Neuron (in vitro differentiated cells): Measurements from ENCODE around the gene LAMB4.
"Not testable (repeated sequence)": the region's sequence is repeated elsewhere in the genome, so short reads cannot be mapped to it uniquely, and the experiment has no call there.

Experiments
- H2AFZ ChIP-seq: one replicate; pipeline ENCODE4 v1.6.1; 2013; ENCODE audit warnings: low read depth, mild to moderate bottlenecking, inconsistent platforms, low read length, moderate library complexity
- H3K27me3 ChIP-seq: one replicate; pipeline ENCODE4 v1.6.1; 2013; ENCODE audit warnings: low read length; ENCODE audit not compliant: insufficient read depth
- H3K36me3 ChIP-seq: one replicate; pipeline ENCODE4 v1.6.1; 2013; ENCODE audit warnings: low read length; ENCODE audit not compliant: insufficient read depth
- H3K4me1 ChIP-seq: one replicate; pipeline ENCODE4 v1.6.1; 2013; ENCODE audit warnings: low read length; ENCODE audit not compliant: insufficient read depth
- H3K4me3 ChIP-seq: 2 replicates; pipeline ENCODE4 v1.5.1; 2013; ENCODE audit warnings: mild to moderate bottlenecking, low read length, moderate library complexity
- H3K9me3 ChIP-seq: one replicate; pipeline ENCODE4 v1.6.1; 2013; ENCODE audit warnings: low read length

LAMB4 gene

DNA sequence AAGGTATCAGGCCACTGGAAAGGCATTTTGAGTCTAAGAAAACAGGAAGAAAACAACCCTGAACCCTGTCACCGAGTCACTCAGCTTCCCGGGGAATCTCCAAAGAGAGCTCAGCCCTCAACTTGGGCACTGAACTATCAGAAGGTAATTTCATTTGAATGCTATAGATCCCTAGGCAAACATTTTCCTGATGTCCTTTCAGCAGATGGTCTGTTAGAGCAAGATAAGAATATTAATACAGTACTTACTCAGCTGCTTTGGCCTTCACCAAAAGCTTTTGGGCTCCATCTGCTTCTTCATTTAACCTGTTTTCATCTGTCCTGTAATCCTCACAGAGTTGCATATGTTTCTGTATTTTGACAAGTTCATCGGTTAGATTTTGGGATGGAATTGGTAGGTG, 93.0 kb downstream of the LAMB4 start:
- Histone ChIP-seq H3K4me3 (no peak overlapping the region), H3K4me1 (no peaks in the 10 kb centered on the region), H3K9me3 (no peaks in the 10 kb centered on the region), H3K27me3 (no peaks in the 10 kb centered on the region), H3K36me3 (no peaks in the 10 kb centered on the region), H2AFZ (no peak overlapping the region)

- H2AFZ ChIP-seq = no peak overlapping the region
- H3K4me1 ChIP-seq = no peaks in the 10 kb centered on the region
- no peaks in the 10 kb centered on the region for H3K9me3 ChIP-seq
- no peak overlapping the region for H3K4me3 ChIP-seq
- no peaks in the 10 kb centered on the region for H3K27me3 ChIP-seq
- no peaks in the 10 kb centered on the region for H3K36me3 ChIP-seq
Observed at GRCh38 chr7:108034586-108034985, 95.6 kb downstream of the LAMB4 start.

GRCh38 chr7:108033776-108034497, 96.2 kb downstream of the LAMB4 start:
- Histone ChIP-seq H3K4me3 (no peak overlapping the region), H3K9me3 (no peaks in the 10 kb centered on the region)

DNA sequence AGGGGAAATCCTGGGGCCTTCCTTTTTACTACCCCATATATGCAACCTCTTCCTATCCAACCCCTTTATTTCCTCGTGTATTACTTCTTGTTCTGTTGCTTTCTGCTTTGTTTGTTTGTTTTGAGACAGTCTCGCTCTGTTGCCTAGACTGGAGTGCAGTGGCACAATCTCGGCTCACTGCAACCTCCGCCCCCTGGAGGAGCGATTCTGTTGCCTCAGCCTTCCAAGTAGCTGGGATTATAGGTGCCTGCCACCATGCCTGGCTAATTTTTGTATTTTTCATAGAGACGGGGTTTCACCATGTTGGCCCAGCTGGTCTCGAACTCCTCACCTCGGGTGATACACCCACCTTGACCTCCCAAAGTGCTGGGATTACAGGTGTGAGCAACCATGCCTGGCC, 96.9 kb downstream of the LAMB4 start:
- H2AFZ ChIP-seq, H3K9me3 ChIP-seq, H3K27me3 ChIP-seq, H3K4me1 ChIP-seq, H3K36me3 ChIP-seq, H3K4me3 ChIP-seq: not testable (repeated sequence)

More at GRCh38 chr7:108033776-108034497, 96.2 kb downstream of the LAMB4 start:
- no peaks in the 10 kb centered on the region for H3K27me3 ChIP-seq
- no peak overlapping the region for H2AFZ ChIP-seq
- no peaks in the 10 kb centered on the region for H3K4me1 ChIP-seq
- H3K36me3 ChIP-seq = no peaks in the 10 kb centered on the region

- H3K4me3 ChIP-seq = no peak overlapping the region
- no peaks in the 10 kb centered on the region for H3K36me3 ChIP-seq
- no peaks in the 10 kb centered on the region for H3K4me1 ChIP-seq
- H3K9me3 ChIP-seq = no peaks in the 10 kb centered on the region
- H3K27me3 ChIP-seq = no peaks in the 10 kb centered on the region
- no peak overlapping the region for H2AFZ ChIP-seq
Observed at GRCh38 chr7:108030516-108030915, 99.6 kb downstream of the LAMB4 start.

GRCh38 chr7:108029034-108029433, 101.1 kb downstream of the LAMB4 start:
- Histone ChIP-seq H3K4me3 (no peak overlapping the region), H2AFZ (no peak overlapping the region), H3K27me3 (no peaks in the 10 kb centered on the region), H3K36me3 (no peaks in the 10 kb centered on the region), H3K4me1 (no peaks in the 10 kb centered on the region), H3K9me3 (no peaks in the 10 kb centered on the region)

GRCh38 chr7:108028111-108028510, 102.0 kb downstream of the LAMB4 start:
- Histone ChIP-seq H2AFZ (no peak overlapping the region), H3K4me1 (no peaks in the 10 kb centered on the region), H3K4me3 (no peak overlapping the region), H3K36me3 (no peaks in the 10 kb centered on the region), H3K9me3 (no peaks in the 10 kb centered on the region), H3K27me3 (no peaks in the 10 kb centered on the region)

GRCh38 chr7:108027239-108027638, 102.9 kb downstream of the LAMB4 start:
- H3K36me3 ChIP-seq = no peaks in the 10 kb centered on the region
- H3K4me3 ChIP-seq = no peak overlapping the region
- no peak overlapping the region for H2AFZ ChIP-seq
- no peaks in the 10 kb centered on the region for H3K27me3 ChIP-seq
- H3K4me1 ChIP-seq = no peaks in the 10 kb centered on the region
- H3K9me3 ChIP-seq = no peaks in the 10 kb centered on the region

DNA sequence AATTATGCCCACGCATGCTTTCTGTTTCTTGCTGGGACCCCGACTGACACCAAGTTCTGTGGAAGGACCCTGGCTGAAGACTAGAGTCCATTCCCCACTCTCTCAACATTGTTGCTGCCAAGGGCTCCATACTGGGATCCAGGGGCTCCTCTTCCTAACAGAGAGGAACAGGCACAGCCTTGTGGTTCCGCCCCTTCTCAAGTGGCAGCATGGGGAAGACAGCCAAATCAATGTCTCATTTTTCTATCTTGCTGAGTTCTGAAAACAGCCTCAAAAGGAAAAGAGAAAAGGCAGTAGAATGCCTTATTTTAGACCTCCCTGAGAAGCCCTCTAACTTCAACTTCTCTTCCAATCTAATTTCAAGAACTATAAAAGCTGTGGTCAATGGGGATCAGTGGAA, 103.5 kb downstream of the LAMB4 start:
- no peaks in the 10 kb centered on the region for H3K4me1 ChIP-seq
- no peaks in the 10 kb centered on the region for H3K27me3 ChIP-seq
- H3K4me3 ChIP-seq = no peak overlapping the region
- no peaks in the 10 kb centered on the region for H3K9me3 ChIP-seq
- H2AFZ ChIP-seq = no peak overlapping the region
- H3K36me3 ChIP-seq = no peaks in the 10 kb centered on the region

GRCh38 chr7:108026116-108026515, 104.0 kb downstream of the LAMB4 start:
- H3K9me3 ChIP-seq = no peaks in the 10 kb centered on the region
- no peaks in the 10 kb centered on the region for H3K36me3 ChIP-seq
- no peak overlapping the region for H2AFZ ChIP-seq
- no peak overlapping the region for H3K4me3 ChIP-seq
- no peaks in the 10 kb centered on the region for H3K27me3 ChIP-seq
- no peaks in the 10 kb centered on the region for H3K4me1 ChIP-seq

GRCh38 chr7:108024538-108024937, 105.6 kb downstream of the LAMB4 start:
- H3K9me3 ChIP-seq = no peaks in the 10 kb centered on the region
- H2AFZ ChIP-seq = no peak overlapping the region
- no peaks in the 10 kb centered on the region for H3K4me1 ChIP-seq
- no peak overlapping the region for H3K4me3 ChIP-seq
- no peaks in the 10 kb centered on the region for H3K36me3 ChIP-seq
- H3K27me3 ChIP-seq = no peaks in the 10 kb centered on the region

- Histone ChIP-seq H3K4me1 (no peaks in the 10 kb centered on the region), H3K27me3 (no peaks in the 10 kb centered on the region), H2AFZ (no peak overlapping the region), H3K4me3 (no peak overlapping the region), H3K36me3 (no peaks in the 10 kb centered on the region), H3K9me3 (no peaks in the 10 kb centered on the region)
Observed at GRCh38 chr7:108020585-108020984, 109.6 kb downstream of the LAMB4 start.

- no peaks in the 10 kb centered on the region for H3K36me3 ChIP-seq
- no peaks in the 10 kb centered on the region for H3K4me1 ChIP-seq
- no peaks in the 10 kb centered on the region for H3K9me3 ChIP-seq
- no peaks in the 10 kb centered on the region for H3K27me3 ChIP-seq
- no peak overlapping the region for H3K4me3 ChIP-seq
- no peak overlapping the region for H2AFZ ChIP-seq
Observed at GRCh38 chr7:108018668-108019067, 111.5 kb downstream of the LAMB4 start.

DNA sequence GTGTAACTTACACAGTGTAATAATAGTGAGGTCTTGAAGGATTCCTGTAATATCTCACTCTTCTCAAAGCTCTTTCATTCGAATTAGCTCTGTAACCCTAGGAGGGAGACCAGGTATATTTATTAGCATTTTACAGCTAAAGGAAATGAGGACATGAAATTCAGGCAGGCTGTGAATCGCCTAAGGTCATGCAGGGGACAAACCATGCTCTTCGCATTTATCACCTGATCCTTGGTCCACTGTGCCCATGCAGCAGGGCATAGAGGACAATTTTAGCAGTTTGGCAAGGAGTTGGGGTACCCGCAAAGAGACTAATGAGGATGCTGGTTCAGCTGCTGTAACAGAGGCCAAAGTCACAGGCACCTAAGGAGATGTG, 112.4 kb downstream of the LAMB4 start:
- Histone ChIP-seq H3K27me3 (no peaks in the 10 kb centered on the region), H3K36me3 (no peaks in the 10 kb centered on the region), H3K4me3 (no peak overlapping the region), H3K9me3 (no peaks in the 10 kb centered on the region), H3K4me1 (no peaks in the 10 kb centered on the region), H2AFZ (no peak overlapping the region)
